OCI-M2 (cell line): ENCODE data around the gene SBNO2.
A peak's percentile ranks its signal among the peaks of the same experiment; 100 is the strongest.
"Not testable (repeated sequence)": the region's sequence is repeated elsewhere in the genome, so short reads cannot be mapped to it uniquely, and the experiment has no call there.

Experiments
- DNase-seq: peaks from one replicate; lab custom pipeline; 2025; ENCODE audit not compliant: unreplicated experiment; lab: John Stamatoyannopoulos, UW

The SBNO2 gene

GRCh38 chr19:1173845-1174809, at the start of gene SBNO2:
SBNO2 (minus strand) TSS chr19:1174268; CDS start chr19:1154276, 19,992 bp downstream.
- DNase-seq, result peak; percentile 30

- no peak for DNase-seq
These were observed 49.2 kb upstream of the SBNO2 start for GRCh38 chr19:1223018-1223855.

- DNase-seq, result no peak
These were observed 48.3 kb upstream of the SBNO2 start for GRCh38 chr19:1222394-1222793.

GRCh38 chr19:1221904-1222255, 47.8 kb upstream of the SBNO2 start:
- DNase-seq, result no peak

- DNase-seq, result no peak
These were observed 47.2 kb upstream of the SBNO2 start for GRCh38 chr19:1220976-1221903.

- DNase-seq, result no peak
These were observed 46.4 kb upstream of the SBNO2 start for GRCh38 chr19:1220477-1220930.

- no peak for DNase-seq
These were observed 45.9 kb upstream of the SBNO2 start for GRCh38 chr19:1219786-1220476.

- DNase-seq, result no peak
These were observed 44.9 kb upstream of the SBNO2 start for GRCh38 chr19:1218751-1219567.

- DNase-seq, result no peak
These were observed 43.3 kb upstream of the SBNO2 start for GRCh38 chr19:1217366-1217765.

GRCh38 chr19:1216756-1217155, 42.7 kb upstream of the SBNO2 start:
- DNase-seq, result no peak

GRCh38 chr19:1214862-1215731, 41.0 kb upstream of the SBNO2 start:
- no peak for DNase-seq

- DNase-seq, result no peak
These were observed 40.3 kb upstream of the SBNO2 start for GRCh38 chr19:1214299-1214861.

GRCh38 chr19:1213391-1214286, 39.6 kb upstream of the SBNO2 start:
- DNase-seq, result no peak

GRCh38 chr19:1211494-1212234, 37.6 kb upstream of the SBNO2 start:
- DNase-seq, result no peak

- no peak for DNase-seq
These were observed 36.1 kb upstream of the SBNO2 start for GRCh38 chr19:1210227-1210538.

- DNase-seq, result not testable (repeated sequence)
These were observed 34.8 kb upstream of the SBNO2 start for GRCh38 chr19:1208830-1209229.
